NCI-H774 (cell line): Measurements from ENCODE around the gene SETD3.

Experiments used
- DNase-seq: peaks from one replicate; lab custom pipeline; 2025; lab: John Stamatoyannopoulos, UW

Gene SETD3

DNA sequence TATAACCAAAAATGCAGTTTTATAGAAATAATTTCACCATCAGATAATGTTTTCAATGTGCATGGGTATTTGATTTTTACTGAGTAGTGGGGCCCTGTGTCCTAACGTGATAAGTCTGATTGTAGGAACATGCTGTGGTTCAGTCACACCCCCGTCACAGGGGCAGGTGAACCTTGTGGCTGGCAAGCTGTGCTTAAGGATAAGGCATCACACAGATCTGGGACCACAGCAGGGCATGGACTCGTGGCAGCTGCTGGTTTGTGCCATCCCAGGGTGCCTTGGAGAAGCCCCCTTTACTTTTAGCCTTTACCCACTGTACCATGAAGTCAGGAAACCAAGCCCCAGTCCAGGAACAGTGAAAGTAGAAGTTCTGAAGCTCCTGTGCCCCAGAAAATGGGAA is 17.2 kb upstream of the SETD3 start:
- DNase-seq: no peak

DNA sequence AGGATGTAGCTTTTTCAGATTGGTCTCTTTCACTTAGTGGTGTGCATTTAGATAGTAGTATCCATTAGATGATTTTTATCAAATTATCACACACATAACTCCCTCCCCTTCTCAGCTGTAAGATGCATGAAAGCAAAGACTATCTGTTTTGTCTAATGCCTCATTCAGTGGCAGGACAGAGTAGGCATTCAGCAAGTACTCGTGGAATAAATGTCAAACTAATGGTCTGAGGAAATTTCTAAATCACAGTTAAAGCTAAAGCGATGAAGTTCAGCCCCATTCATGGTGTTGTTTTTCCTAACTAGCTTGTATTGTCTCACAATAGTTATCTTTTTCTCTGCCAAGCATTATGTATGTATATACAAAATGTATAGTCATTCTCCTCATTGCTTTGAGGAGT is 16.7 kb upstream of the SETD3 start:
- no peak for DNase-seq

GRCh38 chr14:99484106-99484505 is 3.4 kb upstream of the SETD3 start:
- no peak for DNase-seq

- no peak for DNase-seq
Observed at GRCh38 chr14:99481745-99482099, 1.1 kb upstream of the SETD3 start.

- peak; percentile 100 for DNase-seq
Observed at GRCh38 chr14:99480917-99481744, 472 bp upstream of the SETD3 start, which contains the start of gene CCNK. TSS of gene CCNK (plus strand) at chr14:99481409. CDS start at chr14:99492678, 11,269 bp downstream.

GRCh38 chr14:99479160-99479905 is 1.3 kb downstream of the SETD3 start:
- DNase-seq: no peak

GRCh38 chr14:99478128-99478527 is 2.5 kb downstream of the SETD3 start:
- no peak for DNase-seq

DNA sequence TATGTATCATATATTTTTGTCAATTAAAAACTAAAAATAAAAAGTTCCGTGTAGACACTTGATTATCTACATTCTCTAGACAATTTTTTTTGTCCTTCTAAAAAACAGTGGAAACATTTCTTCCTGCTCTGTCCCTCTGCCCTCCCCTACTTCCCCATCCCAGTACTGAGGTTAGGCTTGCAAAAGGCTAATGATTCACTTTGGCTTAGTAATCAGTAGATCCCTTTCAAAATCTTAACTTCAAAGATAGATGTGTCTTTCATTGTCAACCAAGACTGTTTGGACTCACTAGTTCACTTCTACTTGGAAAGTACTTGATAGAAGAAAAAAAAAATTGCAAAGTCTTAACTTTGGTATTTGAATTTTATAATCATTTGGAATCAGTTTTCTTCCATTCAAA is 3.8 kb downstream of the SETD3 start:
- no peak for DNase-seq

DNA sequence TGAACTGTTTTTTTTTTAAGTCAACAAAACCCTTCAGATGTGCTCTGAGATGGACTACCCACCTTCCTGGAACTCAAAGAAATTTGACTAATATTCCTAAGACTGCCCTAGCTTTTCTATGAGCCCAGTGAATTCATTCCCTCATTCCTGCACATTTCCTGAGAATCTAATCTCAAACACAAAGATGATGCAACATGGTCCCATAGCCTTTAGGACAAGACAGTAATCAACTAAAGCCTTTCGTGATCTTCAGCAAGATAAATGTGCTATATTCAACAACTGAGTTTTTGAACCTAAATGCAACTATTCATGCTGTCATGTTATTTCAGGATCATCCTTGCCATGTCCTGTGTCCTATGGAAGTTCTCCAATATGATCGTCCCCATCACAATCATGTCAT is 5.0 kb downstream of the SETD3 start:
- DNase-seq: no peak

GRCh38 chr14:99475179-99475578 is 5.5 kb downstream of the SETD3 start:
- no peak for DNase-seq

- DNase-seq: no peak
Observed at GRCh38 chr14:99473458-99473857, 7.2 kb downstream of the SETD3 start.

GRCh38 chr14:99472937-99473336 is 7.7 kb downstream of the SETD3 start:
- DNase-seq: no peak

GRCh38 chr14:99471731-99472130 is 8.9 kb downstream of the SETD3 start:
- DNase-seq: no peak

DNA sequence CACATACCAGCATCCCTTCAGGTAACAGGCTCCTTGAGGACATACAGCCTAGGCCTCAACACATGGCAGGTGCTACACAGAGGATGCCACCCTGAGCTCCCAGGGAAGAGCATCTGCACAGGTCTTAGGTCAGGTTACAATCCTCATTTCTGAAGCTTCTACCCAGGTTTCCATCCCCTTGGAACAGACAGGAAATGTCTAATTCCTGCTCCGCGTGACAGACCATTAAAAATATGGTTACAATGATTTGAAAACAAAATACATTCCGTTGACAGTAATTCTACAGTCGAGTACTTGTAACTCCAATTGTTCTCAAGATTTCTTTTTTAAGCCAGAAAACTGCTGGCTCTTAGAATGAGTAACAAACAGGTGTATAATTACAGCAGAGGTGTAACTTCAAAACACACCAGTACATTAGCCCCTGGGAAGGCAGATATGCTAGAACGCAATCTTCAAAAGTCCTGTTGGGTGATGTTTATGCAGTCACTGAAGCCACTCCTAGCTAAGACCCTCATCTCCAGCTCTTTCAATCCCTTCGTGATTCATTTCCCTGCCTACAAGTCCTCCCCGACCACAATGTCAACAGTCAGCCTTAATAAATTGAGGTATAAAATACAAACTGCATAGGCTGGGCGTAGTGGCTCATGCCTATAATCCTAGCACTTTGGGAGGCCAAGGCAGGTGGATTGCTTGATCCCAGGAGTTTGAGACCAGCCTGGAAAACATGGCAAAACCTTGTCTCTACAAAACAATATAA is 11.6 kb downstream of the SETD3 start:
- no peak for DNase-seq

GRCh38 chr14:99468081-99468480 is 12.6 kb downstream of the SETD3 start:
- no peak for DNase-seq

DNA sequence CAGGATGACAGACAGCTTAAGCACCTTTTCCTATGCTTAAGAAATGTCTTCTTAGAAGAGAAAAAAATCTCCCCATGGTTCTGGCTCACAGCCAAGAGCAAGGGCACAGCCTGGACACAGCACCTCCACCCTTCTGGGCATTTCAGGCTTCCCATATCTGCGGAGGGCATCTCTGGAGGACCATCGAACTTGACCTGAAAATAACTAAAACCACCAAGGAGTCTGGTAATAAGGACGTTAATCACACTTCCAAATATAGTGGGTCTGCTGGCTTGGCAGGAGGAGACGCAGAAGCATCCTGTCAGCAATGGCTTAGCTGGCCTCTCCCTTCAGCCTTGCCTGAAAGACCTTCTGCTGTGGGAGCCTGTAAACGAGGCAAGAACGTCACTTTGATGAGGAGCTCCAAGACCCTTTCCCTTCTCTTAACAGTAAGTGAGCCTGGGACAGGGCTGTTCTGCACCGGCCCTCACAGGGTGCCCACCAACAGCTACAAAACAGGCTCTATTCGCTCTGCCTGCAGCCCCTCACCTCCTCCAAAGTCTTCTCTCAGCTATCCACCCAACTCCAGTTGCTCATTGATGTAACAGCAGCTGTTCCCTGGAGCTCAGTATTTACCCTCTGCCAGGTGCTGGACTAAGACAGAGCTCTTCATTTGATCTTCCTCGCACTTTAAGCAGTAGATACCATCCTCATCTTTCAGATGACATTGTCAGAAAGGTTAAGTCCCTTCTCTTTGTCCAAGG is 13.2 kb downstream of the SETD3 start:
- DNase-seq: no peak

GRCh38 chr14:99466758-99467157 is 13.9 kb downstream of the SETD3 start:
- DNase-seq: no peak

DNA sequence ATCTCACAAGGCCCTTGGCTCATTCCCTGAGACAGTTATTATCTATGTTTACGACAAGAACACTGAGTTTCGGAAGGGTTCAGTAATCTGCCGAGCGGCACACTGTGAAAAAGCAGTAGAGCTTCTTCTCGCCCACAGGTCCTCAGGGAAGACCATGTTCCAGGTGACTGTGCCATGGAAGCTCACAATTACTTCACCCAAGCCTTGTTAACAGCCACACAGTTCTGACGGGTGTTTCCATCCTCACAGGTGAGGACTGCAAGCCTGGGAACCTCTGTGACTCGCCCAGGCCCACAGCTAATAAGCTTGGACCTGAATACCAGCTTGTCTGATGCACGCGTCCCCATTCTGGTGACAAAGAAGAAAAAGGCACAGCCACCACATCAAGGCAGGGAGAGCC is 15.4 kb downstream of the SETD3 start:
- DNase-seq: no peak

GRCh38 chr14:99463974-99464373 is 16.7 kb downstream of the SETD3 start:
- no peak for DNase-seq

DNA sequence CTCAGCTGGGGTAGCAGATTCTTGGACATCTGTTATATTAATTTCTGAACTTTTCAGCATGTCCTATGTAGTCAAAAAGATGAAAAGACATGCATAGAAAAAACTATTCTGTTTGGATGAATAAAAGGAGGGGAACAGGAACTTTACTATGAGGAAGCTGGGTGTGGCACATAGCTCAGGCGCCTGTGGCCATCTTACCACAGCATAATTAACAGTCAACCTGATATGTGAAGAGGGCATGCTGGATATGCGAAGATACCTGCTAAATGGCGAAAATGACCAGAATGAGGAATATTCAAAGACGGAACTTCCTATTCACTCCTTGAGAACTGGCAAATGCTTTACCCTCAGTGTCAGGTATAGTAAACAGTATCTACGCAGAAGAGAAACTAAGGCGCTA is 18.4 kb downstream of the SETD3 start:
- DNase-seq: no peak

DNA sequence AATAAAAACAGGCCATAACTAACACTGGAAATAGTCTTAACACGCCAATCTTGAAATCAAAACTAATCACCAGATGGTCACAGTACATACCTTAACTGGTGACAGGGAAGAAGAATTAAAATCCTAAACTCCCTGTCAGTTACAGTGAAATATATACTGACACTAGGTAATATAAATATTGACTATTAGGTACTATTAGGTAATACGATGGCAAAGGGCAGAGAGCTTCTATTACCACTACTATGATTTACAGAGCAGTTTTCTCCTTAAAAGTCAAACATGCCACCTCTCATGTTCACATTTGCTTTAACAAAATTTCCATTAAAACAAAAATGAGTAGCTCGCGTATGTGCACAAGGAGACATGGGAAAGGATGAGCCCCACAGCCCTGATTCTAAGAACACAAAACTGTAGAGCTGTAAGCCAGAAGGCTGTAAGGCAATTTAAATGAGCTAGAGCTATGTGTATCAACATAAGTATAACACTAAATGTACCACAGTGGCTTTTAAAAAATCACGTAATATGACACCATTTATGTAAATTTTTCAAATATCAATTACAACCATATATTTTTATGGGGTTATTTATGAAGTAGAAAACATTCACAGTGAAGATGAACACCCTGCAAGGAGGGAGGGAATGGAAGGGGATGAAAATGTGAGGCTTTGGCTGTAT is 19.1 kb downstream of the SETD3 start:
- DNase-seq: no peak
